GM06990 (cell line): ENCODE data around the gene PDZD2.

Source experiments
- DNase-seq: peaks from one replicate; pipeline ENCODE4 v3.0.0-alpha.2; 2011; ENCODE audit not compliant: insufficient read length; ENCODE audit errors: extremely low read depth
- H3K27me3 ChIP-seq: replicated peaks from 2 replicates; pipeline ENCODE4 v1.6.0; 2011; ENCODE audit warnings: low read length; ENCODE audit not compliant: control insufficient read depth, insufficient read depth
- H3K36me3 ChIP-seq: 2 replicates; pipeline ENCODE4 v1.5.1; 2011; ENCODE audit warnings: low read length; ENCODE audit not compliant: control insufficient read depth, insufficient read depth
- H3K4me3 ChIP-seq: replicated peaks from 2 replicates; pipeline ENCODE4 v1.5.1; 2011; ENCODE audit warnings: low read depth, mild to moderate bottlenecking, control low read depth, low read length
- TF ChIP-seq, protein P1 (sequence below): IDR thresholded peaks from 2 replicates; pipeline ENCODE4 v1.5.1; 2011; ENCODE audit warnings: low read length, control low read depth, mild to moderate bottlenecking, inconsistent platforms; ENCODE audit not compliant: insufficient read depth, poor library complexity, severe bottlenecking

The PDZD2 gene

DNA sequence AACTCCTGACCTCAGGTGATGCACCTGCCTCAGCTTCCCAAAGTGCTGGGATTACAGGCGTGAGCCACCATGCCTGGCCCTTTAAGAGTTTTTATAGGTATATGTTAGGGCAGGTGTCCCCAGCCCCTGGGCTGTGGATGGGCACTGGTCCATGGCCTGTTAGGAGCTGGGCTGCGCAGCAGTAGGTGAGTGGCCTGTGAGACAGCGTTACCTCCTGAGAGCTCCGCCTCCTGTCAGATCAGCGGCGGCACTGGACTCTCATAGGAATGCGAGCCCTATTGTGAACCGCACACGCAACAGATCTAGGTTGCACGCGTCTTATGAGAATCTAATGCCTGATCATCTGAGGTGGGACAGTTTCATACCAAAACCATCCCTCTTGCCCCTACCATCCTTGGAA is 361.8 kb downstream of the PDZD2 start:
- H3K4me3 ChIP-seq: no peak overlapping the region
- TF ChIP-seq, protein P1, sequence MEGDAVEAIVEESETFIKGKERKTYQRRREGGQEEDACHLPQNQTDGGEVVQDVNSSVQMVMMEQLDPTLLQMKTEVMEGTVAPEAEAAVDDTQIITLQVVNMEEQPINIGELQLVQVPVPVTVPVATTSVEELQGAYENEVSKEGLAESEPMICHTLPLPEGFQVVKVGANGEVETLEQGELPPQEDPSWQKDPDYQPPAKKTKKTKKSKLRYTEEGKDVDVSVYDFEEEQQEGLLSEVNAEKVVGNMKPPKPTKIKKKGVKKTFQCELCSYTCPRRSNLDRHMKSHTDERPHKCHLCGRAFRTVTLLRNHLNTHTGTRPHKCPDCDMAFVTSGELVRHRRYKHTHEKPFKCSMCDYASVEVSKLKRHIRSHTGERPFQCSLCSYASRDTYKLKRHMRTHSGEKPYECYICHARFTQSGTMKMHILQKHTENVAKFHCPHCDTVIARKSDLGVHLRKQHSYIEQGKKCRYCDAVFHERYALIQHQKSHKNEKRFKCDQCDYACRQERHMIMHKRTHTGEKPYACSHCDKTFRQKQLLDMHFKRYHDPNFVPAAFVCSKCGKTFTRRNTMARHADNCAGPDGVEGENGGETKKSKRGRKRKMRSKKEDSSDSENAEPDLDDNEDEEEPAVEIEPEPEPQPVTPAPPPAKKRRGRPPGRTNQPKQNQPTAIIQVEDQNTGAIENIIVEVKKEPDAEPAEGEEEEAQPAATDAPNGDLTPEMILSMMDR: no peak
- no peaks in the 10 kb centered on the region for H3K36me3 ChIP-seq
- no peak for DNase-seq
- no peaks in the 10 kb centered on the region for H3K27me3 ChIP-seq

DNA sequence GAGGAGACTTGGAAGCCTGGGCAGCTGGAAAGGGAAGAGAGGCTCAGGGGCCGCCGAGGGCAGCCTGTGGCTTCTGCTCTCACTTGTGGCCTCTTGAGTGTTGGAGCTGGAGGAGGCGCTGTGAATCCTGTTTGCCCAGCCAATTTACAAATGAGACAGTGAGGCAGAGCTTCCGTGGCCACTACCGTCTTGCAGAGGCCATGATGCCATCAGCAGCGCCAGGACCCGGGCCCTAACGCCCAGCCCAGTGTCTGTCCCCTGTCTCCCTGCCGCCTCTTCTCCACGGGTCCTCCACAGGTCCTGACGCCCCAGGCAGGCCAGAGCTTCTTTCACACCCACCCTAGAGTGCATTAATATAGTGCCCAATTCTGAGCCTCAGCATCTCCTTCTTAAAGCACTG is 362.4 kb downstream of the PDZD2 start:
- DNase-seq: no peak
- Histone ChIP-seq H3K27me3 (no peaks in the 10 kb centered on the region), H3K36me3 (no peaks in the 10 kb centered on the region), H3K4me3 (no peak overlapping the region)
- TF ChIP-seq, protein P1: no peak

DNA sequence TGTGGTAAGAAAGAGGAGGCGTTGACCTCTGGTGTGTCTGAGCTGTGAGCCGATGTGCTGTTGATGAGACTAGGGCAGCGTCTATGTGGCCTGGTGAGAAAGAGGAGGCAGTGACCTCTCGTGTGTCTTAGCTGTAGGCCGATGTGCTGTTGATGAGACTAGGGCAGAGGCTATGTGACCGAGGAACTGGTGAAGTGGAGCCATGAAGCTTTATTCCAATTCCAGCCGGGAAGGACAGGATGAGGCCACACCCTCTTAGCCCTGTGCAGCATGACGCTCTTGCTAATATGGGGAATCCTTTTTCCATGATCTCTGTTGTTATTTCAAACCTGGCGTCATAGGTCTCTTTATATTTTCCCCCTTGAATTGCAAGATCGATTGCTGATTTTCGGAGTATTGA is 362.8 kb downstream of the PDZD2 start:
- DNase-seq: no peak

DNA sequence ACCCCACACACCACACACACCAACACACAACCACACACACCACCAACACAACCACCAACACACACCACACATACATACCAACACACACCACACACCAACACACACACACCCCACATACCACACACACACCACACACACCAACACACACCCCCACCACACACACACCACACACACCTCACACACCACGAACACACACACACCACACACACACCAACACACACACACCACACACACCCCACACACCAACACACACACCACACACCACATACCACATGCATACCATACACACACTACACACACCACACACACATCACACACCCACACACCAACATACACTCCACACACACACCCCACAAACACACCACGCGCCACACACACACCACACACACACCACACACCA is 363.8 kb downstream of the PDZD2 start:
- Histone ChIP-seq H3K36me3 (no peaks in the 10 kb centered on the region), H3K27me3 (no peaks in the 10 kb centered on the region), H3K4me3 (no peak overlapping the region)
- DNase-seq: no peak
- TF ChIP-seq, protein P1: no peak

More for the DNA sequence above, 362.8 kb downstream of the PDZD2 start:
- Histone ChIP-seq H3K4me3 (no peak overlapping the region), H3K36me3 (no peaks in the 10 kb centered on the region), H3K27me3 (no peaks in the 10 kb centered on the region)
- TF ChIP-seq, protein P1: no peak

DNA sequence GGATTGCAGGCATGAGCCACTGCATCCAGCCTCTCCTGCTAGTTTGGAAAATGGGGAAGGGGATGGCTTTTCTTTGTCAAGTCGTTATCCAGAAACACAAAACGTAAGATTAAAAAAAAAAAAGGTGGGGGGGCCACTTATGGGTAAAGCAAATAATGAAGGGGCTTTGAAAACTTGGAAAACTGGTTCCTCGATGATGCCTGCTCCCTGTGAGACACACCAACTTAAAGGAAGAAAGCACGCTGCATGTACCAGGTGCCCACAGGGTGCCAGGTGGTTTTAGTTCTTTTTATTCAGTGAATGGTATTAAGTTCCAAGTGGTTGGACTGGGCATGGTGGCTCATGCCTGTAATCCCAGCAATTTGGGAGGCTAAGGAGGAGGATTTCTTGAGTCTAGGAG is 365.1 kb downstream of the PDZD2 start:
- no peaks in the 10 kb centered on the region for H3K27me3 ChIP-seq

More for the DNA sequence above, 365.1 kb downstream of the PDZD2 start:
- Histone ChIP-seq H3K4me3 (no peak overlapping the region), H3K36me3 (no peaks in the 10 kb centered on the region)
- TF ChIP-seq, protein P1: no peak
- no peak for DNase-seq
